ENCODE results near the gene PUS1. TPM values are rescaled to one million over a fixed set of nuclear protein-coding genes. Genes with fewer than 3 reads are reported as not detected.
"Not testable (repeated sequence)": the region's sequence is repeated elsewhere in the genome, so short reads cannot be mapped to it uniquely, and the experiment has no call there.

Gene PUS1
- polyA plus RNA-seq (ENCODE audit: insufficient read depth in 1 of 5, insufficient read length in 5 of 5, low replicate concordance in 1 of 5): 10 to 100 TPM; 10.7 to 22.3 (median 16.0) TPM
- long read RNA-seq, donor 1, full-length matches to known transcripts: 8 of 8 reads
- long read RNA-seq, donor 1, partial matches to known transcripts: 0 of 8 reads
- long read RNA-seq, donor 1, other reads (novel, unspliced or antisense): 0 of 8 reads
- long read RNA-seq, donor 2, full-length matches to known transcripts: 6 of 6 reads
- long read RNA-seq, donor 2, partial matches to known transcripts: 0 of 6 reads
- long read RNA-seq, donor 2, other reads (novel, unspliced or antisense): 0 of 6 reads
- long read RNA-seq, donor 3, full-length matches to known transcripts: 7 of 7 reads
- long read RNA-seq, donor 3, partial matches to known transcripts: 0 of 7 reads
- long read RNA-seq, donor 3, other reads (novel, unspliced or antisense): 0 of 7 reads
- long read RNA-seq, donor 4, full-length matches to known transcripts: 4 of 4 reads
- long read RNA-seq, donor 4, partial matches to known transcripts: 0 of 4 reads
- long read RNA-seq, donor 4, other reads (novel, unspliced or antisense): 0 of 4 reads
- long read RNA-seq, donor 5, full-length matches to known transcripts: 4 of 4 reads
- long read RNA-seq, donor 5, partial matches to known transcripts: 0 of 4 reads
- long read RNA-seq, donor 5, other reads (novel, unspliced or antisense): 0 of 4 reads
- long read RNA-seq, donor 6, full-length matches to known transcripts: 7 of 7 reads
- long read RNA-seq, donor 6, partial matches to known transcripts: 0 of 7 reads
- long read RNA-seq, donor 6, other reads (novel, unspliced or antisense): 0 of 7 reads
- long read RNA-seq, donor 7, full-length matches to known transcripts: 4 of 4 reads
- long read RNA-seq, donor 7, partial matches to known transcripts: 0 of 4 reads
- long read RNA-seq, donor 7, other reads (novel, unspliced or antisense): 0 of 4 reads
- long read RNA-seq, donor 8: 0 reads

- DNase-seq: peak; percentile 90 to 91
Observed at GRCh38 chr12:131928711-131929580, at the start of gene PUS1. Gene PUS1 (plus strand): TSS chr12:131929276. CDS start chr12:131929723, 447 bp downstream.

DNA sequence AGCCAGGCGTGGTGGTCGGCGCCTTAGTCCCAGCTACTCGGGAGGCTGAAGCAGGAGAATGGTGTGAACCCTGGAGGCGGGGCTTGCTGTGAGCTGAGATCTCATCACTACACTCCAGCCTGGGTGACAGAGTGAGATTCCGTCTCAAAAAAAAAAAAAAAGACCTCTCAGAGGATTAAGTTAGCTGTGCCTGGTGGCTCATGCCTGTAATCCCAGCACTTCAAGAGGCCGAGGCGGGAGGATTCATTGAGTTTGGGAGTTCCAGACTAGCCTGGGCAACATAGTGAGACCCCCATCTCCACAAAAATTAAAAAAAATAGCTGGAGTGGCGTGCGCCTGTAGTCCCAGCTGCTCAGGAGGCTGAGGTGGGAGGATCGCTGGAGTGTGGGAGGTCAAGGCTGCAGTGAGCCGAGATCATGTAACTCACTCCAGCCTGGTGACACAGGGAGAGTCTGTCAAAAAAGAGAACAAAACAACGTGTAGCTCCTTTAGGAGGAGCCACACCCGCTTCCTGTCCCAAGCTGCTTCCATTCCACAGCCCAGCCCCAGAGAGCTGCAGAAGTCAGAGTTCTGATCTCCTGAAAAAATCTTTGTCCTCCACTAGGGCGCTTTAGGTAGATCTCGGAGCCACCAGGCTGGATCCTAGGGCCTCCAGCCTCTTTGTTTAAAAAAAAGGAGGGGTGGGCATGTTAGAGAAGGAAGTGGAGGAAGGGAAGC is 46.1 kb upstream of the PUS1 start:
- no peak for DNase-seq

- DNase-seq: no peak
Observed at GRCh38 chr12:131883521-131883900, 45.6 kb upstream of the PUS1 start.

DNA sequence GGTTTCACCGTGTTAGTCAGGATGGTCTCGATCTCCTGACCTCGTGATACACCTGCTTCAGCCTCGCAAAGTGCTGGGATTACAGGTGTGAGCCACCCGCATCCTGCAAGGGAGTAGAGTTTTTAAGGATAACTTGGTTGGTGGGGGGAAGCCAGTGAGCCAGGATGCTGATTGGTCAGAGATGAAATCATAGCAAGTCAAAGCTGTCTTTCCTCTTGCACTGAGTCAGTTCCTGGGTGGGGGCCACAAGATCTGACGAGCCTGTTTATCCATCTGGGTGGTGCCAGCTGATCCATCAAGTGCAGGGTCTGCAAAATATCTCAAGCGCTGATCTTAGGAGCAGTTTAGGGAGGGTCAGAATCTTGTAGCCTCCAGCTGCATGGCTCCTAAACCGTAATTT is 44.0 kb upstream of the PUS1 start:
- DNase-seq: not testable (repeated sequence)

DNA sequence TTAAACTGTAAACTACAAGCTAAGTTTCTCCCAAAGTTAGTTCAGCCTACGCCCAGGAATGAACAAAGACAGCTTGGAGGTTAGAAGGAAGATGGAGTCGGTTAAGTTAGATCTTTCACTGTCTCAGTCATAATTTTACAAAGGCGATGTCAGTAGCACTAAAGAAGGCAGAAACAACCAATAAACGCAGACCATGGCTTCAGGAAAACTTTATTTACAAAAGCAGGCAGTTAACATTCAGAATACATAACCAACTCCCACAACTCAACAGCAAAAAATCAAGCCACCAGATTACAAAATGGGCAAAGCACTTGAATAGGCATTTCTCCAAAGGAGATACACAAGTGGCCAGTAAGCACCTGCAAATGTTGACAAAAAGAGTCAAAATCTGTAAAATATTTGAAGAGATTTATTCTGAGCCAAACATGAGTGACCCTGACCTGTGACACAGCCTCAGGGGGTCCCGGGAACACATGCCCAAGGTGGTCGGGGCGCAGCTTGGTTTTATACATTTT is 43.5 kb upstream of the PUS1 start:
- no peak for DNase-seq

GRCh38 chr12:131891722-131892121 is 37.4 kb upstream of the PUS1 start:
- DNase-seq: not testable (repeated sequence)

GRCh38 chr12:131892711-131893604 is 36.1 kb upstream of the PUS1 start:
- DNase-seq: no peak

- DNase-seq: no peak
Observed at GRCh38 chr12:131893605-131894312, 35.3 kb upstream of the PUS1 start.

DNA sequence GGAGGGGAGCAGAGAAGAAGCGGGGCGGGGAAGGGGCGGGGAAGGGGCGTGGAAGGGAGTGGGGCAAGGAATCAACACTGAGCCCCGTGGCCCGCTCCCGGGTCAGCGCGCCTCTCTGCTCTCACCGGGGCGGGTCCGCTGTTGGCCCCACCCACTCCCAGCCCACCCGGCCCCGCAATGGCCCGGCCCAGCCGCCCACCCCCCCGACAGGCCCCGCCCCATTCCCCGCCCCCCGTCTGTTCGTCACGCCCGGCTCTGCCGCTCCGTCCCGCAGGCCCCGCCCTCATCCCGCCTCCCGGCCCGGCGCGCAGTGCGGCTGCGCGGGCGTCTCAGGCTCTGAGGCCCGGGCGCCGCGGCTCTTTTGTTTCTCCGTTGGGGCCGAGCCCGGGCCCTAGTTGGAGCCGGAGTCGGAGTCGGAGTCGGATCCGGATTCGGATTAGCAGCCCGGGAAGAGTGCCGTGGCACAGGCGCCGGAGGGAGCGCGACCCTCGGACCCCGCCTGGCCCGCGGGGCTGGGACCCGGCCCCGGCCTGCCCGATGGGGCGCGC is 34.7 kb upstream of the PUS1 start, which contains the start of gene ULK1:
TSS of gene ULK1 (plus strand) at position 310 of the 548 bp plus-strand sequence. CDS start 380 bp downstream, outside the sequence.
- DNase-seq: peak; percentile 89 to 91

GRCh38 chr12:131894981-131895639 is 34.0 kb upstream of the PUS1 start:
- no peak for DNase-seq

- no peak for DNase-seq
Observed at GRCh38 chr12:131895640-131896079, 33.4 kb upstream of the PUS1 start.

DNA sequence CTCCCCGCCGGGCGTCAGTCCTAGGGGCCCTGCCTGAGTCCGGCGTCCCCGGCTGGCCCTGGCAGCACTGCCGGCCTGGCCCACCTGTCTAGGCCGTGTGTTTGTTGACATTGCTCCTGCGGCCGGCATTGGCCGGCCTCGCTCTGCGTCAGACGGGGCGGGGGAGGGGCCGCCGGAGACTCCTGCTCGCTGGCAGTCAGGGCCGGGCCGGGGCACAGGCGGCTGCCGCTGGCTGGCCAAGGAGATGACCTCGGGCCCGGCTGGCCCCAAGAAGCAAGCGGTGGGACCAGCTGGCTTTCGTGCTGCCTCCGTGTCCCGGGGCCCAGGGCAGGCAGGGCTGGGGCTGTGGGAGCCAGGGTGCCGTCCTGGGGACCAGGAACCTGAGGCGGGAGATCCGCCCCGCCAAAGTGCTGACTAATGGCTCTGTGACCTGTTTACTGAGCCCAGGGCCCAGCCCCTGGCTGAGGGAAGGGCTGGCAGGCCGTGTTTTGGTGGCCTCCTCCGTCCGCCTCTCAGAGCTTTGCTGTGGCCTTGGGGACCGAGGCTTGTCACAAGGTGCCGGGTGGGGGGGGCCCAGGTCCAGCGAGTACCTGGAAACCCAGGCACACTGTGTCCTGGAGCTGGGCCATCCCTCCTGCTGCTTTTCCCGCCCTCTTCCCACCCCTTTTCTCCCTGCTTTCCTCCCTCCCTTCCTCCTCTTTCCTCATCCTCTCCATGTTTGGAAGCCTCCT is 32.8 kb upstream of the PUS1 start:
- DNase-seq: peak; percentile 80 to 82

GRCh38 chr12:131896811-131897270 is 32.2 kb upstream of the PUS1 start:
- DNase-seq: peak in 1 of 2 donors; percentile 78

DNA sequence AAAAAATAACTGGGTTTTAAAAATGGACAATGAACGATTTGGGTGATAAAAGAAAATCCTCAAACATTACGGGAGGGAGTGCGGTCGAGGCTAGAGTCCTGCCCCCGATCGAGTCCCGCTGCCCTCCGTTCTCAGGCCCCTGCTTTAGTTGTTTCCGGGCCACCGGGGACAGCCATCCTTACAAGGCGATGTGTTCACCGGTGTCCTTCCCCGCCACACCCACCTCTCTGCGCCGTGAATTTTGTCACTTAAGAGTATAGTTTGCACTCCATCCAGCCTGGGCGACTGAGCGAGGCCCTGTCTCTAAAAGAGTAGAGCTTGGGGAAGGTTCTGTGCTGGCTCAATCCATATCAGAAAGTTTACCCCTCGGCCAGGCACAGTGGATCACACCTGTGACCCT is 31.8 kb upstream of the PUS1 start:
- no peak for DNase-seq

GRCh38 chr12:131897875-131898274 is 31.2 kb upstream of the PUS1 start:
- no peak for DNase-seq

DNA sequence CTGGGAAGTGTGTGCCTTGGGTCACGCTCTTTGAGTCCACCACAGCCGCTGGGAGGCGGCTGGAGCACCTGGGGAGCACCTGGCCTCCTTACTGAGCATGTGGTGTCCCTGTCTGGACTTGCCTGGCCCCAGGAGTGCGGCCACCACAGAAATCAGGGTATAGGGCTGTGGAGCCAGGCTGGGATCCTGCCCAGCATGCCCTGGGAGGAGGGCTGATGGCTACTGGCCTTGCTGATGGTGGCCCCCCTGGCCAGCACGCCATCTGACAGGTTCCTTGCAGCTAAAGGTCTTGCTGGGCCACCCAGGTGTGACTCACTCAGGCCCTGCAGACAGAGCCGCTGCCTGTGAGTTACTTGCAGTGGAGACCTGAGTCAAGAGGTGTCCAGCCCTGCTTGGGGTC is 28.7 kb upstream of the PUS1 start:
- DNase-seq: no peak
